ENCODE data around the gene PTPRN2. TPM values are rescaled to one million over a fixed set of nuclear protein-coding genes. Genes with fewer than 3 reads are reported as not detected.

The PTPRN2 gene
- total and polyA plus RNA-seq, 2 of the 13 experiments (the other 11 are each of a cell fraction or from before 2014, with no cell fraction given) = 2.5 to 24.2 TPM

GRCh38 chr7:157831143-157831905, 756.3 kb downstream of the PTPRN2 start:
- no TSS peak for BruUV-seq (replicated peaks)
- in situ Hi-C loops (cut with HindIII; ENCODE audit: extremely low pct_ligation_motif_present, low pct_unique_long_range_greater_than_20kb) (no loop called here), intact Hi-C loops (cut with micrococcal nuclease; ENCODE audit: unreplicated experiment) (no loop called here)
- Histone ChIP-seq H4K20me1 (ENCODE audit: insufficient read depth, low read length) (no peaks in the 10 kb centered on the region), H3K4me1 (ENCODE audit: insufficient read depth, low read length) (no peaks in the 10 kb centered on the region), H3K36me3 (replicated peaks in 1 of 2; ENCODE audit: control insufficient read depth in 1 of 2, insufficient read depth in 2 of 2, low read length in 2 of 2) (no peaks in the 10 kb centered on the region), H3K79me2 (ENCODE audit: insufficient read depth, low read length) (no peaks in the 10 kb centered on the region), H3K9ac (ENCODE audit: insufficient read depth, low read depth, low read length) (no peak overlapping the region), H3K27ac (ENCODE audit: extremely low read length, insufficient read depth, low read length) (no peak overlapping the region), H3K27me3 (ENCODE audit: control insufficient read depth in 1 of 2, insufficient read depth in 2 of 2, low read length in 2 of 2) (peaks cover 0 to 5% of the 10 kb centered on the region in 2 experiments; a peak in 1 of 5 replicates), H2AFZ (ENCODE audit: low read length) (no peak overlapping the region), H3K9me3 (ENCODE audit: low read length) (no peaks in the 10 kb centered on the region), H3K4me2 (ENCODE audit: low read depth, low read length) (no peak overlapping the region), H3K4me3 (replicated peaks in 1 of 3; ENCODE audit: insufficient read depth in 1 of 3, low read depth in 2 of 3, low read length in 3 of 3) (no peak overlapping the region)
- ChIA-PET POLR2A (no interaction called here), CTCF (ENCODE audit: low intra/inter-chr PET ratio, low total read pairs) (no interaction called here)
- FAIRE-seq = no peak
- WGBS (ENCODE audit: low lambda C conversion rate) = 66% methylated on average over 10 of the region's 18 CpGs
- no peak for ATAC-seq
- no peak for DNase-seq (ENCODE audit: low spot score)
- TF ChIP-seq NBN (conservative IDR thresholded peaks at IDR 0.05) = no peak

GRCh38 chr7:157830331-157830730, 757.3 kb downstream of the PTPRN2 start:
- no TSS peak for BruUV-seq (replicated peaks)
- H3K4me1 ChIP-seq (ENCODE audit: insufficient read depth, low read length) = no peaks in the 10 kb centered on the region
- no peak overlapping the region for H2AFZ ChIP-seq (ENCODE audit: low read length)
- no peak overlapping the region for H3K9ac ChIP-seq (ENCODE audit: insufficient read depth, low read depth, low read length)
- H3K36me3 ChIP-seq (replicated peaks in 1 of 2; ENCODE audit: control insufficient read depth in 1 of 2, insufficient read depth in 2 of 2, low read length in 2 of 2) = no peaks in the 10 kb centered on the region
- 66% methylated on average over 13 of the region's 13 CpGs for WGBS (ENCODE audit: low lambda C conversion rate)
- H3K79me2 ChIP-seq (ENCODE audit: insufficient read depth, low read length) = no peaks in the 10 kb centered on the region
- DNase-seq (ENCODE audit: low spot score) (no peak), FAIRE-seq (no peak), ATAC-seq (no peak)
- H3K27ac ChIP-seq (ENCODE audit: extremely low read length, insufficient read depth, low read length) = no peak overlapping the region
- no peaks in the 10 kb centered on the region for H4K20me1 ChIP-seq (ENCODE audit: insufficient read depth, low read length)
- H3K4me3 ChIP-seq (replicated peaks in 1 of 3; ENCODE audit: insufficient read depth in 1 of 3, low read depth in 2 of 3, low read length in 3 of 3) = no peak overlapping the region
- H3K4me2 ChIP-seq (ENCODE audit: low read depth, low read length) = no peak overlapping the region
- TF ChIP-seq ZNF720 (CRISPR knock-in tag; IDR thresholded peaks at IDR 0.05) (no peak), E2F2 (CRISPR knock-in tag; IDR thresholded peaks at IDR 0.05; ENCODE audit: borderline replicate concordance) (no peak), ZNF761 (CRISPR knock-in tag; conservative IDR thresholded peaks at IDR 0.05) (no peak), MAX (IDR thresholded peaks at IDR 0.05) (no peak), PAX8 (CRISPR knock-in tag; IDR thresholded peaks at IDR 0.05; ENCODE audit: borderline replicate concordance) (no peak), ZBTB33 (CRISPR knock-in tag; IDR thresholded peaks at IDR 0.05) (no peak)
- in situ Hi-C loops (cut with HindIII; ENCODE audit: extremely low pct_ligation_motif_present, low pct_unique_long_range_greater_than_20kb) (no loop called here), intact Hi-C loops (cut with micrococcal nuclease; ENCODE audit: unreplicated experiment) (no loop called here)
- H3K27me3 ChIP-seq (ENCODE audit: control insufficient read depth in 1 of 2, insufficient read depth in 2 of 2, low read length in 2 of 2) = peaks cover 0 to 4% of the 10 kb centered on the region in 2 experiments; a peak in 1 of 5 replicates
- ChIA-PET POLR2A (no interaction called here), CTCF (ENCODE audit: low intra/inter-chr PET ratio, low total read pairs) (no interaction called here)
- no peaks in the 10 kb centered on the region for H3K9me3 ChIP-seq (ENCODE audit: low read length)
